Stimulated activated CD4-positive, alpha-beta T cell treated with anti-CD3 and anti-CD28 coated beads, Interleukin-4, amount 100 ng/mL, for 24 hours (primary cell): ENCODE measurements around the gene TBC1D7.

Source experiments
- DNase-seq: peaks from one replicate; pipeline ENCODE4 v3.0.0-alpha.2; 2020

The TBC1D7 gene

DNA sequence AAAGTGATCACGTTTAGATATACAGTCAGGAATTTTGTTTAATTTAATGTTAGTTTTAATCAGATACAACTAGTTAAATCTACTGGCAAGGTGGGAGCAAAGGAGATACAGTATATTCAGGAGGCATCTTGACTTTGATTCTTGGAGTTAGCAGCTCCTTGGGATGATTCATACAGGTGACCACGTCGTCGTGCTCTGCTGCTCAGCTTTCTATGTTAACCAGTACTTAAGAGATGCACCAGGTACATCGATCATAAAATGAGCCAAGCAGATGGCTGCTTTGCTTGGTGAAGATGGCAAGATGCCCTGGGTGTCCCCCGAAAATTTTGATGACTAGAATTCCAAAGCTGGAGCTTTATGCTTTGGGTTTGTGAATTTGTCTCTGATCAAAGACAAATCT, 64.7 kb downstream of the TBC1D7 start:
- no peak for DNase-seq

- no peak for DNase-seq
Observed at GRCh38 chr6:13262302-13263230, 65.8 kb downstream of the TBC1D7 start.

DNA sequence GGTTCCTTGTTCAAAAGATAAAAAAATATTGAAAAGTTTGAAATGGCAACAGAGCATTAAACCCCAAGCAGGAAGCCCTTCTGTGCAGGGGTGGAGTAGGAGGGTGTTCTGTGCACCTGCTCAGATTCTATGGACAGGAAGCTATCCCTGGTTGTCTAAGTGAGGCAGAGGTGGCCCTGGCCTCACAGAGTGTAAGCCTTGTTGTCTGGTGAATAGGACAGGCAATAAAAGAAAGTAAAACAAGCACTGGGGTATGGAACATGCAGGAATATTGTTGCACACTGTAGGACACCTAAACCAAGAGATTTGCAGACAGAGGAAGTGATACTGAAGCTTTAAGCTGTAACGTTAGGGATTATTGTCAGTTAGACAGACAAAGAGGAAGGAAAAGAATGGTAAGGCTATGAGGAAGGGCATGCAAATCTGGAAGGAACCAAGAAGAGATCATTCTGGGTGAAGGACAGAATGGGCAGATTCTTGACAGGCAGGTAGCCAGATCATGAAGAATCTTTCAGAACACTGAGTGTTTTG, 66.8 kb downstream of the TBC1D7 start:
- no peak for DNase-seq

DNA sequence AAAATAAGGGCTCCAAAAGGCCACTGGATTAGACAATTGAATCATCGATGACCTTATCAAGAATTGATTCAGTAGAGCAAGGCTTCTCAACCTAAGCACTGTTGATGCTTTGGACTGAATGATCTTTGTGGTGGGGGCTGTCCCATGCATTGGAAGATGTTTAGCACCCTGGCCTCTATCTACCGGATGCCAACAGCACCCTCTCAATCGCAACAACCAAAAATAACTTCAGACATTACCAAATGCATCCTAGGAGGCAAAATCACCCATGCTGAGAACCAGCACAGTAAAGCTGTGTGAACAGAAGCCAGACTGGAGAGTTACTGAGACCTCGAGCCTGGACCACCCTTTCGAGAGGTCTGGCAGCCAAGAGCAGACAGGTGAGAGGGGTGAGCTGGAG, 67.5 kb downstream of the TBC1D7 start:
- DNase-seq = no peak

DNA sequence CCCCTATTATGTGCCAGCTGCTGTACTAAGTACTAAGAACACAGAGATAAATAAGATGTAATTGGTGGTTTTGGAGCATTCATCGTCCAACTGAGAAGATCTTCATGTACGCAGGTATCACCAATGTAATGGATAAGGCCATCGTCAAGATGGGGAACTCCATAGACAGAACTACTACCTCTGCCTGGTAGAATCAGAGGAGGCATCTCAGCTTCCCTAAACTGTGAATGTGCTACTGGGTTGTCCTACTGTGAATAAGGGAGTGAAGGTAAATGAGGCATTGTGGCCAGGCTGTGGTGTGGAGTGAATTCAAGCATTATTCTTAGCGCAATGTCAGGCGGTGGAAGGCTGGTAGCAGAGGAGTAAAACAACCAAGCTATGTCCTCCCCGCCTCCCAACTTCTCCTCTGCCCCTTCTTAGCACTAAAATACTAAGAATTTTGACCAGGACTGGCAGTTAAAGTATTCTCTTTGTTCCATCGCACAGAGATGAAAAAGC, 68.2 kb downstream of the TBC1D7 start:
- no peak for DNase-seq

DNA sequence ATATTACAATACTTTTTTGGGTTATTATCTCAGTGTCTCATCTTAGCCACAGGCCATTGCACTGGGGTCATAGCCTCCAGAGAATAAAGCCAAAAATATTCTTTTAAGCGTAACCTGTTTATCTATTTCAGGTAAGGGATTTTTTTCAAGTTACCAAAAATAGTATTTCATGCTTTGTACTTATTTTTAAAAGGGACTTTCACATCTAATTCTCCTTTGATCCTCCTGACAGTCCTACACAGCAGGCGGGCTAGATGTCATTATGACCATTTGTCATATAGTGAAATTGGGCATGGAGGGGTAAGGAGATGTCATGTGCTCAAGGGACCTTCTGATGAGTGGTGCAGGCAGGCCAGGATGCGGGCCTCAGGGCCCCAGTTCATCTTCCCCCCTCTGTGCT, 68.9 kb downstream of the TBC1D7 start:
- DNase-seq = no peak

DNA sequence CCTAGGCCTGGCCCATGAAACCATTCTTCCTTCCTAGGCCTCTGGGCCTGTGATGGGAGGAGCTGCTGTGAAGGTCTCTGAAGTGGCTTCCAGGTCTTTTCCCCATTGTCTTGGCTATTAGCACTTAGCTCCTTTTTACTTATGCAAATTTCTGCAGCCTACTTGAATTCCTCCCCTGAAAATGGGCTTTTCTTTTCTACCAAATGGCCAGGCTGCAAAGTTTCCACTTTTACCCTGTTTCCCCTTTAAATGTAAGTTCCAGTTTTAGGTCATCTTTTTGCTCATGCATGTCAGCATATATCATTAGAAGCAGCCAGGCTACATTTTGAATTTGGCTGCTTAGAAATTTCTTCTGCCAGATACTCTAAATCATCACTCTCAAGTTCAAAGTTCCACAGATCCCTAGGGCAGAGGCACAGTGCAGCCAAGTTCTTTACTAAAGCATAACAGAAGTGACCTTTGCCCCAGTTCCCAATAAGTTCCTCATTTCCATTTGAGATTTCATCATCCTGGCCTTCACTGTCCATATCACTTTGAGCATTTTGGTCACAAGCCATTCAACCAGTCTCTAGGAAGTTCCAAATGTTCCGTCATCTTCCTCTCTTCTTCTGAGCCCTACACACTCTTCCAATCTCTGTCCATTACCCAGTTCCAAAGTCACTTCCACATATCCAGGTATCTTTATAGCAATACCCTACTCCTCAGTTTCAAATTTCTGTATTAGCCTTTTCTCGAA, 71.9 kb downstream of the TBC1D7 start:
- no peak for DNase-seq
